HepG2 (cell line): Measurements from ENCODE around the gene CACNA2D3. TPM values are rescaled to one million over a fixed set of nuclear protein-coding genes. Genes with fewer than 3 reads are reported as not detected.

Experiments used
- ATAC-seq: fragments of 200-7000 bp; cut with Tn5 transposase; 3 replicates; pipeline ENCODE4 v1.9.1; 2020; ENCODE audit warnings: mild to moderate bottlenecking, moderate library complexity
- BruUV-seq: library from RNA; stranded (reverse); fragments of 400-500 nt; replicated peaks from 2 replicates; lab custom pipeline; 2021; lab: Mats Ljungman, UMichigan
- CTCF ChIA-PET: fragments of 300-600 bp; formaldehyde crosslinking; extraction: SDS; loops from one replicate; lab custom pipeline; 2021; ENCODE audit warnings: low total read pairs, inconsistent platforms, low intra/inter-chr PET ratio; lab: Yijun Ruan, JAX
- POLR2A ChIA-PET: fragments of 350-600 bp; sonication (Branson Sonifier 250); formaldehyde crosslinking; loops from one replicate; lab custom pipeline; 2020; ENCODE audit warnings: antibody characterized with exemption, inconsistent platforms; lab: Yijun Ruan, JAX
- DNase-seq: peaks from one replicate; pipeline ENCODE4 v3.0.0-alpha.2; 2015; ENCODE audit warnings: low spot score
- FAIRE-seq: peaks from 3 replicates; lab custom pipeline; 2011; peaks lifted over from hg19 to GRCh38; lab: Jason Lieb, UNC
- H2AFZ ChIP-seq: one replicate; pipeline ENCODE4 v1.6.1; 2011; ENCODE audit warnings: low read length, inconsistent platforms
- H3K27ac ChIP-seq: fragments of 300-600 bp; 3 replicates; pipeline ENCODE4 v1.8.0; 2011; ENCODE audit warnings: mixed run types, mild to moderate bottlenecking, mixed read lengths, low read length, inconsistent platforms; ENCODE audit not compliant: insufficient read depth; ENCODE audit errors: extremely low read length
- H3K27me3 ChIP-seq, 2 experiments: fragments of 200-600 bp in 1 of 2; 2 replicates in 1 of 2; 3 replicates in 1 of 2; pipeline versions ENCODE4 v1.6.0 to v1.8.0; 2011; ENCODE audit warnings: low read length in 2 of 2, mild to moderate bottlenecking in 2 of 2, moderate library complexity in 2 of 2, inconsistent platforms in 1 of 2; ENCODE audit not compliant: insufficient read depth in 2 of 2, control insufficient read depth in 1 of 2
- H3K36me3 ChIP-seq, 2 experiments: fragments of 200-600 bp in 1 of 2; replicated peaks in 1 of 2; 2 replicates in 1 of 2; 3 replicates in 1 of 2; pipeline versions ENCODE4 v1.5.1 to v1.8.0; 2011; ENCODE audit warnings: low read length in 2 of 2, inconsistent platforms in 1 of 2; ENCODE audit not compliant: insufficient read depth in 2 of 2, control insufficient read depth in 1 of 2
- H3K4me1 ChIP-seq: 2 replicates; pipeline ENCODE4 v1.5.1; 2012; ENCODE audit warnings: low read length, inconsistent platforms; ENCODE audit not compliant: insufficient read depth
- H3K4me2 ChIP-seq: 2 replicates; pipeline ENCODE4 v1.6.0; 2011; ENCODE audit warnings: low read depth, low read length, inconsistent platforms
- H3K4me3 ChIP-seq, 3 experiments: fragments of 200-600 bp in 1 of 3; sonication (generic), shearing (Covaris generic) in 1 of 3; replicated peaks in 1 of 3; 2 replicates each; pipeline ENCODE4 v1.5.1; 2011 to 2016; ENCODE audit warnings: low read length in 3 of 3, inconsistent platforms in 2 of 3, low read depth in 2 of 3, mild to moderate bottlenecking in 2 of 3, control low read depth in 1 of 3, mixed read lengths in 1 of 3; ENCODE audit not compliant: insufficient read depth in 1 of 3
- H3K79me2 ChIP-seq: one replicate; pipeline ENCODE4 v1.6.1; 2011; ENCODE audit warnings: low read length, inconsistent platforms; ENCODE audit not compliant: insufficient read depth
- H3K9ac ChIP-seq: 2 replicates; pipeline ENCODE4 v1.6.0; 2011; ENCODE audit warnings: mild to moderate bottlenecking, low read depth, low read length, inconsistent platforms; ENCODE audit not compliant: insufficient read depth
- H3K9me3 ChIP-seq: 2 replicates; pipeline ENCODE4 v1.5.1; 2012; ENCODE audit warnings: mild to moderate bottlenecking, low read length
- H4K20me1 ChIP-seq: 2 replicates; pipeline ENCODE4 v1.6.0; 2011; ENCODE audit warnings: inconsistent platforms, mild to moderate bottlenecking, low read length, moderate library complexity; ENCODE audit not compliant: insufficient read depth
- AHR ChIP-seq: IDR thresholded peaks from 2 replicates; pipeline ENCODE4 v1.6.1; 2018; ENCODE audit warnings: missing genetic modification reagents, missing compliant biosample characterization
- GLI4 ChIP-seq: sonication (generic); formaldehyde crosslinking; IDR thresholded peaks from 2 replicates; pipeline ENCODE4 v1.5.1; 2020; ENCODE audit warnings: missing genetic modification reagents, mild to moderate bottlenecking, moderate library complexity, borderline replicate concordance
- KAT7 ChIP-seq: IDR thresholded peaks from 2 replicates; pipeline ENCODE4 v1.6.1; 2018; ENCODE audit warnings: borderline replicate concordance, missing compliant biosample characterization
- KLF13 ChIP-seq: sonication (generic); formaldehyde crosslinking; IDR thresholded peaks from 2 replicates; pipeline ENCODE4 v1.4.0; 2020; ENCODE audit warnings: mild to moderate bottlenecking, missing genetic modification reagents
- MAF1 ChIP-seq: sonication (generic); formaldehyde crosslinking; IDR thresholded peaks from 2 replicates; pipeline ENCODE4 v1.5.0; 2020; ENCODE audit warnings: missing genetic modification reagents, borderline replicate concordance
- MIXL1 ChIP-seq: IDR thresholded peaks from 2 replicates; pipeline ENCODE4 v1.6.1; 2016
- RBM39 ChIP-seq: fragments of 200-400 bp; formaldehyde crosslinking; IDR thresholded peaks from one replicate; pipeline ENCODE4 v1.6.1; 2018; ENCODE audit warnings: antibody characterized with exemption, mild to moderate bottlenecking, low read depth, low read length; ENCODE audit not compliant: poor library complexity, severe bottlenecking
- RFX3 ChIP-seq: IDR thresholded peaks from 2 replicates; pipeline ENCODE4 v1.6.1; 2016; ENCODE audit warnings: missing biosample characterization, missing genetic modification reagents
- ZNF17 ChIP-seq: sonication (generic); formaldehyde crosslinking; IDR thresholded peaks from 2 replicates; pipeline ENCODE4 v1.5.0; 2020; ENCODE audit warnings: mild to moderate bottlenecking, missing genetic modification reagents
- ZNF274 ChIP-seq: sonication (generic); formaldehyde crosslinking; IDR thresholded peaks from 2 replicates; pipeline ENCODE4 v1.5.1; 2020; ENCODE audit warnings: mild to moderate bottlenecking, missing genetic modification reagents
- ZNF547 ChIP-seq: sonication (generic); formaldehyde crosslinking; IDR thresholded peaks from 2 replicates; pipeline ENCODE4 v1.5.1; 2020; ENCODE audit warnings: mild to moderate bottlenecking, missing genetic modification reagents
- ZNF564 ChIP-seq: sonication (generic); formaldehyde crosslinking; IDR thresholded peaks from 2 replicates; pipeline ENCODE4 v1.8.1; 2023; ENCODE audit warnings: mild to moderate bottlenecking, missing genetic modification reagents
- ZNF569 ChIP-seq: sonication (generic); formaldehyde crosslinking; IDR thresholded peaks from 2 replicates; pipeline ENCODE4 v1.5.0; 2020; ENCODE audit warnings: mild to moderate bottlenecking, missing genetic modification reagents, moderate library complexity, borderline replicate concordance
- ZNF644 ChIP-seq: IDR thresholded peaks from 2 replicates; pipeline ENCODE4 v1.6.1; 2016; ENCODE audit warnings: low read depth
- ZSCAN25 ChIP-seq: sonication (generic); formaldehyde crosslinking; IDR thresholded peaks from 2 replicates; pipeline ENCODE4 v1.8.0; 2022; ENCODE audit warnings: mild to moderate bottlenecking, missing genetic modification reagents
- ZZZ3 ChIP-seq: sonication (generic); formaldehyde crosslinking; IDR thresholded peaks from 2 replicates; pipeline ENCODE4 v1.4.0; 2020; ENCODE audit warnings: missing genetic modification reagents, mild to moderate bottlenecking, borderline replicate concordance
- WGBS: methylation state at CpG from one replicate; pipeline ENCODE4 v1.1.6; 2017; ENCODE audit warnings: low lambda C conversion rate; 5-methylcytosine and 5-hydroxymethylcytosine counted together
- in situ Hi-C: cut with HindIII; loops from 2 replicates; pipeline ENCODE4 v1.10.0; 2017; ENCODE audit warnings: low pct_unique_long_range_greater_than_20kb; ENCODE audit not compliant: extremely low pct_ligation_motif_present
- intact Hi-C: fragments of 100-400 bp; cut with micrococcal nuclease; formaldehyde crosslinking; loops from one replicate; pipeline ENCODE4 v1.10.0; 2022; ENCODE audit not compliant: unreplicated experiment
- polyA plus RNA-seq, 8 experiments: library from polyadenylated mRNA; depleted of rRNA in 3 of 8; stranded (reverse) in 7 of 8; unstranded in 1 of 8; fragments of >200 nt; fragmentation: Illumina TruSeq in 4 of 8; extraction: Trizol in 4 of 8; gene quantifications; 2 replicates each; pipeline versions ENCODE4 v1.2.1 to v1.2.3, GENCODE V29; 2011 to 2016; ENCODE audit warnings: low read depth in 4 of 8, missing spikeins in 1 of 8, mixed read lengths in 1 of 8; ENCODE audit not compliant: insufficient read depth in 1 of 8
- total RNA-seq, 5 experiments: library from RNA; depleted of rRNA; stranded (reverse); fragments of >200 nt; fragmentation: Illumina TruSeq; extraction: Trizol; gene quantifications; 2 replicates each; pipeline ENCODE4 v1.2.3, GENCODE V29; 2016; ENCODE audit warnings: low read depth in 1 of 5
- TF ChIP-seq, protein P1 (sequence below): sonication (generic); formaldehyde crosslinking; IDR thresholded peaks from 2 replicates; pipeline ENCODE4 v1.4.0; 2020; ENCODE audit warnings: mild to moderate bottlenecking, low read depth, missing genetic modification reagents
- TF ChIP-seq, protein P2 (sequence below): sonication (generic); formaldehyde crosslinking; IDR thresholded peaks from 2 replicates; pipeline ENCODE4 v1.5.0; 2020; ENCODE audit warnings: missing genetic modification reagents

The CACNA2D3 gene
- total and polyA plus RNA-seq, 2 of the 13 experiments (the other 11 are each of a cell fraction or from before 2014, with no cell fraction given), result not detected

DNA sequence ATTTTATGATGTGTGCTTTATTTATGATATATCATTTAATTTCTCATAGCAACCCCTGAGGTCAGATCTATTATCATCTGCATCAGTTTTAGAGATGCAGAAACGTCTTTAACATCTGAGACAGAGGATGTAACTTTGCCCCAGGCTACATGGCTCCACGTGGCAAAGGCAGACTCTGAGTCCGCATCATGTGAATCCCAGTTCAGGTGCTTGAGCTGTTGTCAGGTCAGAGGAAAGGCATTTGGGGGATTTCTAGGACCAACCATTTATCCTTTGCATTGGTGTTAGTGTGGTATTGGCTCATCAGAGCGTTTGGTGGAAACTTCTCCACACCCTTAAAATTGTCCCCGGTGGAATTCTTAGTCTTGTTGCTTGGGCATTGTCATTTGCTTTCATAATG, 10.8 kb downstream of the CACNA2D3 start:
- Histone ChIP-seq H3K27ac (no peak overlapping the region), H3K4me1 (no peaks in the 10 kb centered on the region), H3K79me2 (no peaks in the 10 kb centered on the region), H3K4me3 (no peak overlapping the region), H3K4me2 (no peak overlapping the region), H3K9me3 (no peaks in the 10 kb centered on the region), H4K20me1 (no peaks in the 10 kb centered on the region), H3K36me3 (no peaks in the 10 kb centered on the region), H2AFZ (no peak overlapping the region), H3K9ac (no peak overlapping the region), H3K27me3 (peaks cover 0 to 17% of the 10 kb centered on the region in 2 experiments; a peak in 2 of 5 replicates)
- FAIRE-seq (no peak), ATAC-seq (no peak), DNase-seq (no peak)
- WGBS, result 34% methylated on average over 5 of the region's 5 CpGs
- in situ Hi-C loops, result no loop called here
- no peak for TF ChIP-seq ZZZ3 (CRISPR knock-in tag)
- TF ChIP-seq ZSCAN25 (CRISPR knock-in tag), result no peak
- no peak for TF ChIP-seq RFX3 (CRISPR knock-in tag)
- no peak for TF ChIP-seq MIXL1 (CRISPR knock-in tag)
- TF ChIP-seq ZNF644 (CRISPR knock-in tag), result no peak
- TF ChIP-seq KAT7 (CRISPR knock-in tag), result no peak
- no peak for TF ChIP-seq KLF13 (CRISPR knock-in tag)
- no peak for TF ChIP-seq GLI4 (CRISPR knock-in tag)
- no peak for TF ChIP-seq ZNF547
- no peak for TF ChIP-seq ZNF564 (CRISPR knock-in tag)
- no peak for TF ChIP-seq MAF1 (CRISPR knock-in tag)
- TF ChIP-seq, protein P1, sequence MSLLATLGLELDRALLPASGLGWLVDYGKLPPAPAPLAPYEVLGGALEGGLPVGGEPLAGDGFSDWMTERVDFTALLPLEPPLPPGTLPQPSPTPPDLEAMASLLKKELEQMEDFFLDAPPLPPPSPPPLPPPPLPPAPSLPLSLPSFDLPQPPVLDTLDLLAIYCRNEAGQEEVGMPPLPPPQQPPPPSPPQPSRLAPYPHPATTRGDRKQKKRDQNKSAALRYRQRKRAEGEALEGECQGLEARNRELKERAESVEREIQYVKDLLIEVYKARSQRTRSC (CRISPR knock-in tag), result no peak
- no peak for TF ChIP-seq ZNF569 (CRISPR knock-in tag)
- no peak for TF ChIP-seq ZNF274 (CRISPR knock-in tag)
- TF ChIP-seq AHR, result no peak
- TF ChIP-seq ZNF17 (CRISPR knock-in tag), result no peak
- no peak for TF ChIP-seq RBM39
- TF ChIP-seq, protein P2, sequence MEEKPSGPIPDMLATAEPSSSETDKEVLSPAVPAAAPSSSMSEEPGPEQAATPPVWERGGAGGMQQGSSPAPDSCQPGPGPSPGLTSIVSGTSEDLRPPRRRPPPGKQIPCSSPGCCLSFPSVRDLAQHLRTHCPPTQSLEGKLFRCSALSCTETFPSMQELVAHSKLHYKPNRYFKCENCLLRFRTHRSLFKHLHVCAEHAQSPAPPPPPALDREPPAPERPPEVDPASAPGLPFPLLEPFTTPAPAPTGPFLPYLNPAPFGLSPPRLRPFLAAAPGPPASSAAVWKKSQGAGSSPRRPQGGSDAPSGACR (CRISPR knock-in tag), result no peak
- ChIA-PET POLR2A (no interaction called here), CTCF (no interaction called here)
- intact Hi-C loops, result no loop called here
- BruUV-seq, result no TSS peak
